Endodermal cell (in vitro differentiated cells): Measurements from ENCODE around the gene MMP12. TPM values are rescaled to one million over a fixed set of nuclear protein-coding genes. Genes with fewer than 3 reads are reported as not detected.

Experiments
- DNase-seq: peaks from one replicate; pipeline ENCODE4 v3.0.0-alpha.2; 2017
- H3K27ac ChIP-seq: 2 replicates; pipeline ENCODE4 v1.5.1; 2013; ENCODE audit warnings: mild to moderate bottlenecking, low read depth, low read length, moderate library complexity
- H3K27me3 ChIP-seq: 2 replicates; pipeline ENCODE4 v1.6.1; 2013; ENCODE audit warnings: mild to moderate bottlenecking, low read length, moderate library complexity; ENCODE audit not compliant: insufficient read depth, control insufficient read depth, poor library complexity, severe bottlenecking
- H3K36me3 ChIP-seq: 2 replicates; pipeline ENCODE4 v1.7.0; 2013; ENCODE audit warnings: mild to moderate bottlenecking, low read length, moderate library complexity; ENCODE audit not compliant: control insufficient read depth, insufficient read depth
- H3K4me1 ChIP-seq: one replicate; pipeline ENCODE4 v1.7.0; 2013; ENCODE audit warnings: low read length; ENCODE audit not compliant: control insufficient read depth, insufficient read depth
- H3K4me3 ChIP-seq: 2 replicates; pipeline ENCODE4 v1.5.1; 2013; ENCODE audit warnings: mild to moderate bottlenecking, low read length, moderate library complexity
- H3K9ac ChIP-seq: 2 replicates; pipeline ENCODE4 v1.6.1; 2013; ENCODE audit warnings: mild to moderate bottlenecking, low read length, moderate library complexity; ENCODE audit not compliant: poor library complexity, severe bottlenecking; ENCODE audit errors: extremely low read depth
- H3K9me3 ChIP-seq: 2 replicates; pipeline ENCODE4 v1.6.1; 2013; ENCODE audit warnings: mild to moderate bottlenecking, low read length, moderate library complexity; ENCODE audit not compliant: control insufficient read depth
- H3K27ac Mint-ChIP-seq: 2 replicates; pipeline ENCODE4 v1.8.0; 2020; ENCODE audit warnings: mixed read lengths
- H3K27me3 Mint-ChIP-seq: 2 replicates; pipeline ENCODE4 v1.8.0; 2021; ENCODE audit warnings: mild to moderate bottlenecking, mixed read lengths; ENCODE audit not compliant: insufficient read depth
- H3K36me3 Mint-ChIP-seq: 2 replicates; pipeline ENCODE4 v1.8.0; 2020; ENCODE audit warnings: low read depth, mixed read lengths
- H3K4me1 Mint-ChIP-seq: 2 replicates; pipeline ENCODE4 v1.8.0; 2020; ENCODE audit warnings: mixed read lengths
- H3K4me3 Mint-ChIP-seq: 2 replicates; pipeline ENCODE4 v1.8.0; 2020; ENCODE audit warnings: mild to moderate bottlenecking, moderate library complexity, mixed read lengths
- H3K9me3 Mint-ChIP-seq: 2 replicates; pipeline ENCODE4 v1.8.0; 2020; ENCODE audit warnings: mild to moderate bottlenecking, mixed read lengths
- CTCF ChIP-seq: fragments of 200-600 bp; sonication (generic); conservative IDR thresholded peaks from 2 replicates; pipeline ENCODE4 v1.5.0; 2021; ENCODE audit warnings: antibody characterized with exemption, mild to moderate bottlenecking
- WGBS, 2 experiments: methylation state at CpG; one replicate each; pipeline versions ENCODE4 v1.1.5 to v1.1.7; 2013; ENCODE audit warnings: missing lambda C conversion rate in 2 of 2, mixed read lengths in 1 of 2; ENCODE audit not compliant: insufficient coverage in 1 of 2, insufficient read length in 1 of 2; 5-methylcytosine and 5-hydroxymethylcytosine counted together
- total RNA-seq, 2 donors: library from RNA; stranded (reverse); fragmentation: NEBNext Ultra II Directional in 1 of 2; extraction: Animal tissue kit (Norgen Biotek cat#: 25700) in 1 of 2; gene quantifications; 2 replicates in 1 of 2; 3 replicates in 1 of 2; pipeline ENCODE4 v1.2.1, GENCODE V29; 2021

MMP12 gene
- total RNA-seq, 2 donors from 2014 or later, result not detected

GRCh38 chr11:102853055-102853454 lies 21.7 kb downstream of the MMP12 start:
- H3K27ac ChIP-seq, result no peak overlapping the region
- H3K9ac ChIP-seq, result no peak overlapping the region
- Mint-ChIP-seq H3K4me3 (no peak overlapping the region), H3K36me3 (no peaks in the 10 kb centered on the region), H3K4me1 (no peaks in the 10 kb centered on the region), H3K9me3 (peaks cover 2% of the 10 kb centered on the region), H3K27ac (no peak overlapping the region), H3K27me3 (no peaks in the 10 kb centered on the region)
- H3K36me3 ChIP-seq, result no peaks in the 10 kb centered on the region
- DNase-seq, result no peak
- no peak for TF ChIP-seq CTCF
- H3K9me3 ChIP-seq, result no peaks in the 10 kb centered on the region
- no peaks in the 10 kb centered on the region for H3K4me1 ChIP-seq
- no peaks in the 10 kb centered on the region for H3K27me3 ChIP-seq
- no peak overlapping the region for H3K4me3 ChIP-seq
- WGBS, 2 experiments, result 98 to 100% methylated on average over 1 to 3 of the region's 3 CpGs

- TF ChIP-seq CTCF, result no peak
- Mint-ChIP-seq H3K4me3 (no peak overlapping the region), H3K27me3 (no peaks in the 10 kb centered on the region), H3K36me3 (no peaks in the 10 kb centered on the region), H3K9me3 (peaks cover 3% of the 10 kb centered on the region), H3K4me1 (no peaks in the 10 kb centered on the region), H3K27ac (no peak overlapping the region)
- Histone ChIP-seq H3K36me3 (no peaks in the 10 kb centered on the region), H3K27ac (no peak overlapping the region), H3K9ac (no peak overlapping the region), H3K9me3 (no peaks in the 10 kb centered on the region), H3K4me1 (no peaks in the 10 kb centered on the region), H3K27me3 (no peaks in the 10 kb centered on the region), H3K4me3 (no peak overlapping the region)
- DNase-seq, result no peak
- 86 to 95% methylated on average over 7 of the region's 7 CpGs for WGBS, 2 experiments
Observed at GRCh38 chr11:102850973-102851745, 23.6 kb downstream of the MMP12 start.

- no peak for TF ChIP-seq CTCF
- no peak overlapping the region for H3K4me3 ChIP-seq
- H3K9me3 ChIP-seq, result no peaks in the 10 kb centered on the region
- H3K4me1 ChIP-seq, result no peaks in the 10 kb centered on the region
- no peaks in the 10 kb centered on the region for H3K4me1 Mint-ChIP-seq
- H3K27me3 ChIP-seq, result no peaks in the 10 kb centered on the region
- H3K27me3 Mint-ChIP-seq, result no peaks in the 10 kb centered on the region
- no peak overlapping the region for H3K9ac ChIP-seq
- H3K27ac Mint-ChIP-seq, result no peak overlapping the region
- peaks cover 2% of the 10 kb centered on the region for H3K9me3 Mint-ChIP-seq
- DNase-seq, result no peak
- no peak overlapping the region for H3K27ac ChIP-seq
- no CpG with 5 or more reads among the region's 1 CpG for WGBS, 2 experiments
- H3K36me3 ChIP-seq, result no peaks in the 10 kb centered on the region
- no peaks in the 10 kb centered on the region for H3K36me3 Mint-ChIP-seq
- no peak overlapping the region for H3K4me3 Mint-ChIP-seq
Observed at GRCh38 chr11:102849311-102849710, 25.5 kb downstream of the MMP12 start.
